ENCODE measurements around the gene PTPRCAP.

Gene PTPRCAP

DNA sequence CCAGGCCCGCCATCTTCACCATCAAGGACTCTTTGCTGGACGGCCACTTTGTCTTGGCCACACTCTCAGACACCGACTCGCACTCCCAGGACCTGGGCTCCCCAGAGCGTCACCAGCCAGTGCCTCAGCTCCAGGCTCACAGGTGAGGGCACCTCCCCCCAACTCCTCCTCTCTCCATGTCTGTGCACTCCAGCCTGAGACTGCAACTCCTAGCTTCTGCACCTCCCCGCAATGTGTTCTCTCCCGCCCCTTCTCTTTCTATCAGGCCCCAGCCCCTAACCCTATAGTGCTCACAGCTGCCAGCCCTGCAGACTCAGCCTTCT, 41.3 kb downstream of the PTPRCAP start:
- no peak for DNase-seq (ENCODE audit: low spot score)

DNA sequence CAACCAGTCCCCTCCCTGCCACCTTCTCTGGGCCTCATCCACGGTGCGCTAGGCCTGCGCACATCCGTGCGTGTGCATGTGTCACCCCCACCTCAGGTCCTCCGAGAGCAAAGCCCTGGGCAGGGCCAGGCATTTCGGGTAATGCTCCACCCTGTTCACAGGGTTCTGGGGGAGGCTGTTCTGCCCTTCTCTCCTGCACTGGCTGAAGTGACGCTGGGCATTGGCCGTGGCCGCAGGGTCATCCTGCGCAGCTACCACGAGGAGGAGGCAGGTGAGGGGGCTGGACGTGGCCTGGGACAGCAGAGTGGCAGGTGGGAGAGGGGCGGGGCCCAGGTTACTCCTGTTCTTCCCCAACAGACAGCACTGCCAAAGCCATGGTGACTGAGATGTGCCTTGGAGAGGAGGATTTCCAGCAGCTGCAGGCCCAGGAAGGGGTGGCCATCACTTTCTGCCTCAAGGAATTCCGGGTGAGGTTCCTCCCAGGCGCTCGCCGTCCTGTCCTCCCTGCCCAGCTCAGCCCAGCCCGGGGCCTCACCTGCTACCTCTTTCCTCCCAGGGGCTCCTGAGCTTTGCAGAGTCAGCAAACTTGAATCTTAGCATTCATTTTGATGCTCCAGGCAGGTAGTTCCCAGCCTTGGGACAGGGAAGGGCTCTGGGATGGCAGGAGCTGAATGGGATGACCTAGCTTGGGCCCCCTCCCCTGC, 41.8 kb downstream of the PTPRCAP start:
- no peak for DNase-seq (ENCODE audit: low spot score)

DNA sequence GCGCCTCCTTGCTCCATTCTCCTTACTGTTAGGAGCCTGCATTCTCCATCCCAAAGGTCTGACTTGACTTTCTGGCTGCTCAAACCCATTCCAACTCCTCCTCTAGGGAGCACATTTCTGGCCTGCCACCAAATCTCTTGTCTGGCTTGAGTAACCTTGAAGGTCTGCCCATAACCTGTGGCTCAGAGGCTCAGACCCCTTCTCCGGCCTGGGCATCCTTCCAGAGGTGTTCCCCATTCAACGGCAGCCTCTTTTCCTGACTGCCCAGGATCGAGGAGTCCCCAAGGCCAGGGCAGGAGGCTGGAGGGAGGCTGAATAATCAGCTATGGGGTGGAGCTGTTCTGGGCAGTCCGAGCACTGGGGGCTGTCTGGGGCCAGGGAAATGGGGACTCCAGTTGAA, 43.5 kb downstream of the PTPRCAP start:
- no peak for DNase-seq (ENCODE audit: low spot score)

DNA sequence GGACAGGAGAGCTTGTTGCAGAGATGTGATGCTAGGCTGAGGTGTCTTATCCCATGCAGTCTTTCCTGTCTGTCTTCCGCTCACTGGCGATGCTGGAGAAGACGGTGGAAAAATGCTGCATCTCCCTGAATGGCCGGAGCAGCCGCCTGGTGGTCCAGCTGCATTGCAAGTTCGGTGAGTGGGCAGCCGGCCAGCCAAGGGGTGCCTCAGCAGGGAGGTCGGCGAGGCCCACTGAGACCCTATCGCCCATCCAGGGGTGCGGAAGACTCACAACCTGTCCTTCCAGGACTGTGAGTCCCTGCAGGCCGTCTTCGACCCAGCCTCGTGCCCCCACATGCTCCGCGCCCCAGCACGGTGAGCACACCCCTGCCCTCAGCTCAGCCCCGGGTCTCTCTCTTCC, 44.0 kb downstream of the PTPRCAP start:
- no peak for DNase-seq (ENCODE audit: low spot score)

DNA sequence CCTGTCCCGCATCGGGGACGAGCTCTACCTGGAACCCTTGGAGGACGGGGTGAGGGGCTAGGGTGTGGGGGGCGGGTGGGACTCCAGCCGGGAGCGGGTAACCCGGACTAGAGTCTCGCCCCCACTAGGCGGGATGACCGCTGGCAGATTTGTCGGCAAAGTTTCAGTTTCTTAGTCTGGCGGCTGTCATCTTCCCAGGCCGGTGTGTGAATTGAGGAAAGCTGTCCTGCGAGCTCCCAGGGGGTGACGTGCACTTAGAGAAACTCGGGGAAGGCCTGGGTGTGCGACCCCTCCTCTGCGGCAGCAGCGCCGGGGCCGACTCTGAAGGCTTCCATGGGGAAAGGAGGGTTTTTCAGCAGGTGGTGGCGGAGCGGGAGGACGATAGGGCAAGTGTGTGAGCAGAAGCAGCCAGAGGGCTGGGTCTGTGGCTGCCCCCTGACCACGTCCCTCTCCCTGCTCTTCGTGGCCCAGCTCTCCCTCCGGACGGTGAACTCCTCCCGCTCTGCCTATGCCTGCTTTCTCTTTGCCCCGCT, 45.2 kb downstream of the PTPRCAP start:
- DNase-seq (ENCODE audit: low spot score) = no peak

DNA sequence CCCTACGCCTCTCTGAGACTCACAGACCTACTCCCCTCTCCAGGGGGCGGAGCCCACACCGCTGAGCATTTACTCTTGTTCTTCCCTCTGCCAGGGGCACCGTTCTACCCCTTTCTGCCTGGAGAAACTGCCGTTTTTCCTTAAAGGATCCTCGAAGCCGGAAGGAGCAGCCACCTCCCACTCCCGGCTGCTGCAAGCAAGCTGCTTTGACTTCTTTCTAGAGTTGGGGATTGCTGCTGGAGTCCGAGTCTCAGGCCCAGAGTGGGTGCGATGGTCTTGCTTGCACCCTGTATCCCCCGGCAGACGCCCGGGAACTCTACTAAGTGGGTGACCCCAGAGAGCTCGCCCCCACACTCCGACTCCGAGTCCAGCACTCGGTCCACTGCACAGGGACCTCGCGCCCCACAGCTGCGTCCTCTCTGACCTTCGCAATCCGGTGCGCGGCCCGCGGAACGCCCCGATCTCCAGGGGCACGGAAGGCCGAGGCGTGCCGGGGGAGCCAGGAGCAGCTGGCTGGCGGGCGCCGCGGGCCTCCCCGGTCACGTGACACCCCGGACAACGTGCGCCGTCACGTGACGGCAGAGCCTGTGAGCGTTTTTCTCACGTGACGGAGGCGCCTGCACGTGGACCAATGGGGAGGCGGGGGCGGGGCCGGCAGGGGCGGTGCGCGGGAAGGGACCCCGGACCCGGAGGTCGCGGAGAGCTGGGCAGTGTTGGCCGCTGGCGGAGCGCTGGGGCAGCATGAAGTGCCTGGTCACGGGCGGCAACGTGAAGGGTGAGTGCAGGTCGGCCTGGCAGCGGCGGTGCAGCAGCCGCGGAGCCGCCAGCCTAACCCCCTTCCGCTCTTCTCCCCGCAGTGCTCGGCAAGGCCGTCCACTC, 45.9 kb downstream of the PTPRCAP start, which contains the start of gene RAD9A:
RAD9A (plus strand) TSS at position 683 of the 879 bp plus-strand sequence; CDS start at position 742, 59 bp downstream.
- peak; percentile 89 for DNase-seq (ENCODE audit: low spot score)

DNA sequence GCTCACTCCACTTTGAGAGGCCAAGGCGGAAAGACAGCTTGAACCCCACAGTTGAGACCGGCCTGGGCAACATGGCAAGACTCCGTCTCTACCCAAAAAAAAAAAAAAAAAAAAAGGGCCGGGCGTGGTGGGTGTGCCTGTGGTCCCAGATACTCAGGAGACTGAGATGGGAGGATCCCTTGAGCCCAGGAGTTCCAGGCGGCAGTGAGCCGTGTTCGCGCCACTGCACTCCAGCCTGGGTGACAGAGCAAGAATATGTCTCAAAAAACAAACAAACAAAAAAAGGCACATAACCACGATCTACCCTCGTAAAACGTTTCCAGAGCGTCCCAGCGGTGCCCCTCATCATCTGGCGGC, 46.6 kb downstream of the PTPRCAP start:
- DNase-seq (ENCODE audit: low spot score) = no peak

DNA sequence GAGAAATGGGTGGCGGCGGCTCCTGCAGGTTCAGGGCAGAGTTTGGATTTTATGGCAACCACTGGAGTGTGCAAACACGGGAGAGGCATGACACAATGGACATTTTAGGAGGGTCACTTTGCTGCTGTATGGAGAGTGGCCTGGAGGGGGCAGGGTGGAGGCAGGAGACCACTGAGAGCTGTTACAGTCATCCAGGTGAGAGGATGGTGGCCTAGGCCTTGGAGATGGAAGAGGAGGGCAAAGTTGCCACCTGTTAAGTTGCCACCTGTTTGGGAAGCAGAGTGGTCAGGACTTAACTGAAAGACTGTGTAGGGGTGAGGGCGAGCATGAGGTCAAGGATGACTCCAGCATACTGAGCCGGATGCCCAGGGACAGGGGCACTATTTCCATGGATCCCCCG, 48.0 kb downstream of the PTPRCAP start:
- peak; percentile 58 for DNase-seq (ENCODE audit: low spot score)

DNA sequence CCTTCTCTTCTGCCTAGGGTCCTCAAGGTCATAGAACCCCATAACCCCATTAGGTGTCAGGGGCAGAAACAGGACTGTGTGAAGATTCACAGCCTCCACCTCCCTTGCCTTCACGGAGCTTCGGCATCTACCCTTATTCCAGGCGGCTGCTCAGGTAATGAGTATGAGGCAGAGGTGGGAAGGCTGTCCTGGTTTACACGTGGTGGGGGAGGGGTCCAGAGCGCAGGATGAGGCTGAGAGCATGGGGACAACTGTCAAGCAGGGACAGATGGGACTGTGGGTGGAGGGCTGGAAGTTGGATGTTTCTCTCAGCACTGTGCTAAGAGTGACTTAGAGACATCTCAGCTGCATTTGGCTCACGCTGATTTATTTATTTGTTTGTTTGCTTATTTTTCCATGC, 50.0 kb downstream of the PTPRCAP start:
- DNase-seq (ENCODE audit: low spot score) = no peak

DNA sequence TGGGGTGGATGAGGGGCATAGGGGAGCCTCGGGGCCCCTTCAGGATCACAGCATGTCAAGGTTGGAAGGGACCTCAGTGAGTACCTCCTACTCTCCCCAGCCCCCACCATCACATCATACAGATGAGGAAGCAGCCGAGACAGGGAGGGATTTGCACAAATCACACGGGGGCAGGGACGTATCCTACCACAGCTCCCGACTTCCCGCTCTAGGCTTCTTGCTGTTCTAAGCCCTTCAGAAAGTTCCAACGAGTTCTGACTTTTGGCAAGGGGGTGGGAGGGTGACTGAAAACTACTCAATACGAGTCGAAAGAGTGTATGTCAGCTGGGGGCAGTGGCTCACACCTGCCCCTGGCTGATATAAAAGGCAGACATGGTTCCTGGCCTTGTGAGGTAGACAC, 50.4 kb downstream of the PTPRCAP start:
- no peak for DNase-seq (ENCODE audit: low spot score)

All from CD4-positive, alpha-beta T cell treated with Interleukin-15 for 4 hours (primary cell).